ENCODE data around the gene RAPGEF3. TPM values are rescaled to one million over a fixed set of nuclear protein-coding genes. Genes with fewer than 3 reads are reported as not detected.

Gene RAPGEF3
- total RNA-seq, 1 donor from 2014 or later = 0.56 TPM

- intact Hi-C loops (cut with micrococcal nuclease) = no loop called here
Measured at GRCh38 chr12:47791874-47792273, 33.2 kb upstream of the RAPGEF3 start.

- intact Hi-C loops (cut with micrococcal nuclease) = no loop called here
Measured at GRCh38 chr12:47791351-47791746, 32.7 kb upstream of the RAPGEF3 start.

- intact Hi-C loops (cut with micrococcal nuclease) = no loop called here
Measured at GRCh38 chr12:47790676-47791350, 32.1 kb upstream of the RAPGEF3 start.

GRCh38 chr12:47789712-47790489 is 31.2 kb upstream of the RAPGEF3 start:
- intact Hi-C loops (cut with micrococcal nuclease) = no loop called here

GRCh38 chr12:47789141-47789540 is 30.5 kb upstream of the RAPGEF3 start:
- intact Hi-C loops (cut with micrococcal nuclease) = no loop called here

- intact Hi-C loops (cut with micrococcal nuclease) = no loop called here
Measured at GRCh38 chr12:47787596-47788319, 29.1 kb upstream of the RAPGEF3 start.

GRCh38 chr12:47786662-47787280 is 28.1 kb upstream of the RAPGEF3 start:
- intact Hi-C loops (cut with micrococcal nuclease) = no loop called here

- intact Hi-C loops (cut with micrococcal nuclease) = no loop called here
Measured at GRCh38 chr12:47785887-47786661, 27.4 kb upstream of the RAPGEF3 start.

GRCh38 chr12:47785036-47785886 is 26.6 kb upstream of the RAPGEF3 start:
- intact Hi-C loops (cut with micrococcal nuclease) = no loop called here

- intact Hi-C loops (cut with micrococcal nuclease) = no loop called here
Measured at GRCh38 chr12:47783821-47784819, 25.4 kb upstream of the RAPGEF3 start.

- intact Hi-C loops (cut with micrococcal nuclease) = no loop called here
Measured at GRCh38 chr12:47783024-47783755, 24.5 kb upstream of the RAPGEF3 start.

GRCh38 chr12:47782372-47782770 is 23.7 kb upstream of the RAPGEF3 start:
- intact Hi-C loops (cut with micrococcal nuclease) = no loop called here

- intact Hi-C loops (cut with micrococcal nuclease) = no loop called here
Measured at GRCh38 chr12:47781479-47782371, 23.0 kb upstream of the RAPGEF3 start.

- intact Hi-C loops (cut with micrococcal nuclease) = loop anchor here (1.0 to 2.0 kb wide), 8 partner anchors 22 to 377 kb away; partner anchors contain the start of genes ASB8, RPAP3 and TMEM106C
Measured at GRCh38 chr12:47779943-47780504, 21.3 kb upstream of the RAPGEF3 start.

- intact Hi-C loops (cut with micrococcal nuclease) = loop anchor here (1.0 to 2.0 kb wide), 8 partner anchors 23 to 378 kb away; partner anchors contain the start of genes ASB8, RPAP3 and TMEM106C
Measured at GRCh38 chr12:47779301-47779942, 20.7 kb upstream of the RAPGEF3 start.

GRCh38 chr12:47778881-47779280 is 20.2 kb upstream of the RAPGEF3 start:
- intact Hi-C loops (cut with micrococcal nuclease) = loop anchor here (1.0 to 2.0 kb wide), 8 partner anchors 23 to 378 kb away; partner anchors contain the start of genes ASB8, RPAP3 and TMEM106C
